K562 (cell line): Measurements from ENCODE around the gene USP20. TPM values are rescaled to one million over a fixed set of nuclear protein-coding genes. Genes with fewer than 3 reads are reported as not detected.

Source experiments
- BRD4 ChIP-seq: fragments of 200-600 bp; sonication (generic); IDR thresholded peaks from 2 replicates; pipeline ENCODE4 v1.6.1; 2017; ENCODE audit warnings: inconsistent platforms
- C11orf30 ChIP-seq: fragments of 450-650 bp; IDR thresholded peaks from 2 replicates; pipeline ENCODE4 v1.6.1; 2016; ENCODE audit warnings: low read depth, mild to moderate bottlenecking
- CBFA2T2 ChIP-seq: fragments of 450-650 bp; conservative IDR thresholded peaks from 2 replicates; pipeline ENCODE4 v1.6.1; 2017; ENCODE audit warnings: mild to moderate bottlenecking
- CREBBP ChIP-seq: IDR thresholded peaks from one replicate; pipeline ENCODE4 v1.6.1; 2012; ENCODE audit warnings: low read depth, mild to moderate bottlenecking, control low read depth, inconsistent platforms, low read length
- DNMT1 ChIP-seq: fragments of 450-650 bp; IDR thresholded peaks from 2 replicates; pipeline ENCODE4 v1.6.1; 2016; ENCODE audit warnings: antibody characterized with exemption, mild to moderate bottlenecking
- EHMT2 ChIP-seq: fragments of 450-650 bp; IDR thresholded peaks from 2 replicates; pipeline ENCODE4 v1.6.1; 2018; ENCODE audit warnings: antibody characterized with exemption
- HDAC2 ChIP-seq: fragments of 450-650 bp; IDR thresholded peaks from 2 replicates; pipeline ENCODE4 v1.6.1; 2016; ENCODE audit warnings: mild to moderate bottlenecking
- HDAC3 ChIP-seq: fragments of 450-650 bp; IDR thresholded peaks from 2 replicates; pipeline ENCODE4 v1.6.1; 2018; ENCODE audit warnings: borderline replicate concordance, mild to moderate bottlenecking, moderate library complexity; ENCODE audit not compliant: partially characterized antibody
- NFATC3 ChIP-seq: fragments of 450-650 bp; IDR thresholded peaks from 2 replicates; pipeline ENCODE4 v1.6.1; 2017; ENCODE audit warnings: mild to moderate bottlenecking
- NFIX ChIP-seq: fragments of 250-450 bp; sonication (Bioruptor Pico); IDR thresholded peaks from 2 replicates; pipeline ENCODE4 v1.4.0; 2020; ENCODE audit warnings: low read depth, mild to moderate bottlenecking, moderate library complexity
- POLR2AphosphoS5 ChIP-seq: IDR thresholded peaks from 2 replicates; pipeline ENCODE4 v1.6.1; 2011; ENCODE audit warnings: mild to moderate bottlenecking, low read depth, low read length, moderate library complexity; ENCODE audit not compliant: control insufficient read depth, insufficient read depth
- POLR2B ChIP-seq: fragments of 450-650 bp; IDR thresholded peaks from 2 replicates; pipeline ENCODE4 v1.6.1; 2018; ENCODE audit warnings: low read depth; ENCODE audit not compliant: partially characterized antibody
- PTTG1 ChIP-seq: fragments of 450-650 bp; IDR thresholded peaks from 2 replicates; pipeline ENCODE4 v1.6.1; 2016; ENCODE audit warnings: low read depth, mild to moderate bottlenecking, missing genetic modification characterization, missing compliant biosample characterization
- RAD51 ChIP-seq: fragments of 450-650 bp; IDR thresholded peaks from 2 replicates; pipeline ENCODE4 v1.7.1; 2016; ENCODE audit warnings: low read depth, mild to moderate bottlenecking, borderline replicate concordance
- RHOXF2B ChIP-seq: fragments of 250-450 bp; sonication (Bioruptor Pico); conservative IDR thresholded peaks from 2 replicates; pipeline ENCODE4 v1.5.1; 2021
- SMAD4 ChIP-seq: fragments of 250-450 bp; sonication (Bioruptor Pico); conservative IDR thresholded peaks from 2 replicates; pipeline ENCODE4 v1.8.0; 2021; ENCODE audit warnings: inconsistent platforms, mild to moderate bottlenecking, moderate library complexity
- TRIM28 ChIP-seq: fragments of 450-650 bp; IDR thresholded peaks from 2 replicates; pipeline ENCODE4 v1.6.1; 2017
- ZKSCAN1 ChIP-seq: fragments of 150-350 bp; IDR thresholded peaks from 2 replicates; pipeline ENCODE4 v1.6.1; 2016; ENCODE audit warnings: low read depth, low read length
- ZNF24 ChIP-seq: fragments of 450-650 bp; IDR thresholded peaks from 2 replicates; pipeline ENCODE4 v1.6.1; 2016
- ZNF717 ChIP-seq: fragments of 250-450 bp; sonication (Bioruptor Pico); IDR thresholded peaks from 2 replicates; pipeline ENCODE4 v1.5.0; 2021
- polyA plus RNA-seq, 8 experiments: library from polyadenylated mRNA; depleted of rRNA in 4 of 8; stranded (reverse) in 5 of 8; unstranded in 3 of 8; fragments of >200 nt; fragmentation: Nextera tagmentation in 2 of 8; fragmentation: Illumina TruSeq in 1 of 8; extraction: Ambion mirVana in 2 of 8; extraction: Trizol in 1 of 8; gene quantifications; 2 replicates each; pipeline versions ENCODE4 v1.2.1 to v1.2.3, GENCODE V29; 2011 to 2014; ENCODE audit warnings: inconsistent platforms in 1 of 8, missing spikeins in 1 of 8
- total RNA-seq, 7 experiments: library from RNA; depleted of rRNA in 6 of 7; stranded (reverse); fragments of >200 nt in 6 of 7; fragmentation: Illumina TruSeq in 2 of 7; extraction: Trizol in 2 of 7; gene quantifications; 2 replicates each; pipeline versions ENCODE4 v1.2.1 to v1.2.3, GENCODE V29; 2011 to 2021; ENCODE audit warnings: low replicate concordance in 1 of 7
- TF ChIP-seq, protein P1 (sequence below): fragments of 450-650 bp; IDR thresholded peaks from 2 replicates; pipeline ENCODE4 v1.6.1; 2018; ENCODE audit not compliant: partially characterized antibody
- TF ChIP-seq, protein P2 (sequence below): fragments of 450-650 bp; IDR thresholded peaks from 2 replicates; pipeline ENCODE4 v1.6.1; 2014; ENCODE audit warnings: low read depth, mild to moderate bottlenecking, moderate library complexity, borderline replicate concordance
- TF ChIP-seq, protein P3 (sequence below): fragments of 450-650 bp; formaldehyde crosslinking; IDR thresholded peaks from 2 replicates; pipeline ENCODE4 v1.4.0; 2022; ENCODE audit warnings: mild to moderate bottlenecking, moderate library complexity

The USP20 gene
- total and polyA plus RNA-seq, 9 of the 15 experiments (the other 6 are each of a cell fraction or from before 2014, with no cell fraction given) = 1.9 to 136 (median 49.1) TPM

DNA sequence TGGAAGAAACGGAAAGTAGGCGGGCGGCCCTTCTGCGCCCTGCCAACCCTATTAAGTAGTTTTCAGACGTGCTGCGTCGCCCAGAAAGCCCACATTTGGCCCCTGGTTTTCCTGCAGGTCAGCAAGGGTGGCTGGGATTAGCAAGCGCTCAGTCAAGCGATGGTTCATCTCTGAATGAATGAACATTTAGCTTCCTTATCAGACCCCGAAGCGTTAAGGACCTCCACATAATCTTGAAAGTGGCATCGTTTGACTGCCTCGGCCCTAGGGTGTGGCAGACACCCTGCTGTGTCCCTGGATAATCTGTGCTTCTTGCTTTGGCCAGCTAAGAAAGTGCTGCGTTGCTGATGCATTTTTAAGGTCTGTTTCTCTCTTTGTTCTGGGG lies 31.6 kb upstream of the USP20 start (continued):
- no peak for TF ChIP-seq HDAC3
- no peak for TF ChIP-seq PTTG1 (tag)
- TF ChIP-seq EHMT2 = no peak
- TF ChIP-seq, protein P1, sequence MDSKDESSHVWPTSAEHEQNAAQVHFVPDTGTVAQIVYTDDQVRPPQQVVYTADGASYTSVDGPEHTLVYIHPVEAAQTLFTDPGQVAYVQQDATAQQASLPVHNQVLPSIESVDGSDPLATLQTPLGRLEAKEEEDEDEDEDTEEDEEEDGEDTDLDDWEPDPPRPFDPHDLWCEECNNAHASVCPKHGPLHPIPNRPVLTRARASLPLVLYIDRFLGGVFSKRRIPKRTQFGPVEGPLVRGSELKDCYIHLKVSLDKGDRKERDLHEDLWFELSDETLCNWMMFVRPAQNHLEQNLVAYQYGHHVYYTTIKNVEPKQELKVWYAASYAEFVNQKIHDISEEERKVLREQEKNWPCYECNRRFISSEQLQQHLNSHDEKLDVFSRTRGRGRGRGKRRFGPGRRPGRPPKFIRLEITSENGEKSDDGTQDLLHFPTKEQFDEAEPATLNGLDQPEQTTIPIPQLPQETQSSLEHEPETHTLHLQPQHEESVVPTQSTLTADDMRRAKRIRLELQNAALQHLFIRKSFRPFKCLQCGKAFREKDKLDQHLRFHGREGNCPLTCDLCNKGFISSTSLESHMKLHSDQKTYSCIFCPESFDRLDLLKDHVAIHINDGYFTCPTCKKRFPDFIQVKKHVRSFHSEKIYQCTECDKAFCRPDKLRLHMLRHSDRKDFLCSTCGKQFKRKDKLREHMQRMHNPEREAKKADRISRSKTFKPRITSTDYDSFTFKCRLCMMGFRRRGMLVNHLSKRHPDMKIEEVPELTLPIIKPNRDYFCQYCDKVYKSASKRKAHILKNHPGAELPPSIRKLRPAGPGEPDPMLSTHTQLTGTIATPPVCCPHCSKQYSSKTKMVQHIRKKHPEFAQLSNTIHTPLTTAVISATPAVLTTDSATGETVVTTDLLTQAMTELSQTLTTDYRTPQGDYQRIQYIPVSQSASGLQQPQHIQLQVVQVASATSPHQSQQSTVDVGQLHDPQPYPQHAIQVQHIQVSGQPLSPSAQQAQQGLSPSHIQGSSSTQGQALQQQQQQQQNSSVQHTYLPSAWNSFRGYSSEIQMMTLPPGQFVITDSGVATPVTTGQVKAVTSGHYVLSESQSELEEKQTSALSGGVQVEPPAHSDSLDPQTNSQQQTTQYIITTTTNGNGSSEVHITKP = no peak
- no peak for TF ChIP-seq CBFA2T2
- no peak for TF ChIP-seq C11orf30
- TF ChIP-seq ZKSCAN1 = no peak
- no peak for TF ChIP-seq POLR2B
- no peak for TF ChIP-seq NFIX (CRISPR knock-in tag)
- TF ChIP-seq BRD4 = no peak
- no peak for TF ChIP-seq RAD51
- TF ChIP-seq HDAC2 = peak; percentile 16; the same call in 1 of the 2 replicates
- no peak for TF ChIP-seq NFATC3
- no peak for TF ChIP-seq SMAD4 (CRISPR knock-in tag)
- TF ChIP-seq ZNF717 (CRISPR knock-in tag) = no peak
- TF ChIP-seq TRIM28 = no peak
- TF ChIP-seq, protein P2, sequence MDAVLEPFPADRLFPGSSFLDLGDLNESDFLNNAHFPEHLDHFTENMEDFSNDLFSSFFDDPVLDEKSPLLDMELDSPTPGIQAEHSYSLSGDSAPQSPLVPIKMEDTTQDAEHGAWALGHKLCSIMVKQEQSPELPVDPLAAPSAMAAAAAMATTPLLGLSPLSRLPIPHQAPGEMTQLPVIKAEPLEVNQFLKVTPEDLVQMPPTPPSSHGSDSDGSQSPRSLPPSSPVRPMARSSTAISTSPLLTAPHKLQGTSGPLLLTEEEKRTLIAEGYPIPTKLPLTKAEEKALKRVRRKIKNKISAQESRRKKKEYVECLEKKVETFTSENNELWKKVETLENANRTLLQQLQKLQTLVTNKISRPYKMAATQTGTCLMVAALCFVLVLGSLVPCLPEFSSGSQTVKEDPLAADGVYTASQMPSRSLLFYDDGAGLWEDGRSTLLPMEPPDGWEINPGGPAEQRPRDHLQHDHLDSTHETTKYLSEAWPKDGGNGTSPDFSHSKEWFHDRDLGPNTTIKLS = no peak
- TF ChIP-seq, protein P3, sequence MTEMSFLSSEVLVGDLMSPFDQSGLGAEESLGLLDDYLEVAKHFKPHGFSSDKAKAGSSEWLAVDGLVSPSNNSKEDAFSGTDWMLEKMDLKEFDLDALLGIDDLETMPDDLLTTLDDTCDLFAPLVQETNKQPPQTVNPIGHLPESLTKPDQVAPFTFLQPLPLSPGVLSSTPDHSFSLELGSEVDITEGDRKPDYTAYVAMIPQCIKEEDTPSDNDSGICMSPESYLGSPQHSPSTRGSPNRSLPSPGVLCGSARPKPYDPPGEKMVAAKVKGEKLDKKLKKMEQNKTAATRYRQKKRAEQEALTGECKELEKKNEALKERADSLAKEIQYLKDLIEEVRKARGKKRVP (CRISPR knock-in tag) = no peak
- TF ChIP-seq ZNF24 = no peak
- TF ChIP-seq RHOXF2B (CRISPR knock-in tag) = no peak
- TF ChIP-seq CREBBP = no peak
- no peak for TF ChIP-seq DNMT1
- TF ChIP-seq POLR2AphosphoS5 = no peak
